Heart left ventricle (tissue), 16 donors: ENCODE measurements around the gene STYXL1. TPM values are rescaled to one million over a fixed set of nuclear protein-coding genes. Genes with fewer than 3 reads are reported as not detected.
A peak's percentile ranks its signal among the peaks of the same experiment; 100 is the strongest.

Source experiments
- ATAC-seq, 4 donors: fragments of 200-7000 bp; cut with Tn5 transposase; one replicate each; pipeline ENCODE4 v1.9.1; 2020 to 2022; ENCODE audit warnings: moderate library complexity in 4 of 4, mild to moderate bottlenecking in 3 of 4, moderate number of reproducible peaks in 1 of 4
- DNase-seq, 5 donors: peaks; one replicate each; pipeline ENCODE4 v3.0.0-alpha.2; 2020
- H3K27ac ChIP-seq, 12 donors: fragments of 200-600 bp; sonication (generic) in 4 of 12; one replicate each; pipeline versions ENCODE4 v1.5.0 to v1.8.0; 2016 to 2022; ENCODE audit warnings: mild to moderate bottlenecking in 2 of 12
- H3K27me3 ChIP-seq, 9 donors: fragments of 200-600 bp; sonication (generic) in 2 of 9; one replicate each; pipeline versions ENCODE4 v1.5.1 to v1.8.0; 2016 to 2022; ENCODE audit warnings: mild to moderate bottlenecking in 3 of 9
- H3K36me3 ChIP-seq, 9 donors: fragments of 200-600 bp; sonication (generic) in 2 of 9; one replicate each; pipeline versions ENCODE4 v1.5.0 to v1.8.0; 2018 to 2022; ENCODE audit warnings: mild to moderate bottlenecking in 2 of 9
- H3K4me1 ChIP-seq, 12 donors: fragments of 200-600 bp; sonication (generic) in 4 of 12; one replicate each; pipeline versions ENCODE4 v1.5.0 to v1.8.0; 2016 to 2022; ENCODE audit warnings: mild to moderate bottlenecking in 3 of 12
- H3K4me3 ChIP-seq, 12 donors: fragments of 200-600 bp; sonication (generic) in 4 of 12; one replicate each; pipeline versions ENCODE4 v1.5.0 to v1.8.0; 2017 to 2022; ENCODE audit warnings: mild to moderate bottlenecking in 9 of 12, moderate library complexity in 4 of 12
- H3K9me3 ChIP-seq, 12 donors: fragments of 200-600 bp; sonication (generic) in 4 of 12; one replicate each; pipeline versions ENCODE4 v1.5.0 to v1.8.0; 2016 to 2022; ENCODE audit warnings: mild to moderate bottlenecking in 1 of 12
- POLR2A ChIP-seq, 2 donors: fragments of 450-650 bp; IDR thresholded peaks; one replicate each; pipeline ENCODE4 v1.6.1; 2017; ENCODE audit warnings: antibody characterized with exemption in 2 of 2, mild to moderate bottlenecking in 2 of 2, moderate library complexity in 2 of 2
- WGBS, 4 donors: extraction: QIAGEN DNeasy Blood & Tissue Kit in 2 of 4; methylation state at CpG; one replicate each; pipeline versions ENCODE4 v1.1.5 to v1.1.7; 2013 to 2018; 5-methylcytosine and 5-hydroxymethylcytosine counted together
- intact Hi-C, 10 donors: fragments of 100-400 bp; cut with DNase I; formaldehyde crosslinking; loops; one replicate each; pipeline versions ENCODE4 v1.11.1 to v1.14.2; 2022
- polyA plus RNA-seq, 2 donors: library from polyadenylated mRNA; stranded (reverse); fragments of 200-250 nt; gene quantifications; one replicate each; pipeline ENCODE4 v1.2.3, GENCODE V29; 2013
- total RNA-seq, 9 donors: library from RNA; depleted of rRNA in 2 of 9; stranded (reverse); fragments of >200 nt in 2 of 9; fragmentation: NEBNext Ultra II Directional in 3 of 9; extraction: Animal tissue kit (Norgen Biotek cat#: 25700) in 3 of 9; gene quantifications; one replicate each; pipeline versions ENCODE4 v1.1.0 to v1.2.4, GENCODE V29; 2016 to 2023
- TF ChIP-seq, protein P1 (sequence below), 12 donors: fragments of 200-600 bp; sonication (generic) in 4 of 12; IDR thresholded peaks; one replicate each; pipeline versions ENCODE4 v1.5.0 to v1.8.0; 2018 to 2022; ENCODE audit warnings: antibody characterized with exemption in 12 of 12, mild to moderate bottlenecking in 5 of 12
- donor health status: ischemic (EF 13 %, LVEDD 7.1; RV severe dilation, severe dysfunction).
- donor health status: healthy with polysubstance abuse.
- donor health status: DM: no; HTN: yes; CAD: no.
- donor health status: DM: no; HTN: no; CAD: no.
- donor health status: ischemic (EF 25% LVEDD 6.9; RV normal size, moderate dysfunction).
- donor health status: ischemic (EF 25% LVEDD 5.7; RV mildly dilated, moderate dysfunction).
- donor health status: healthy.
- donor health status: DM: yes; HTN: yes; CAD: no.
- donor health status: ischemic (EF 35%, LVEDD 5.7; RV mildly dilated, moderate dysfunction).
- donor health status: nonischemic (EF 11% LVEDD 7.7; RV severe dilation, severe dysfunction).
- donor health status: DM: yes; HTN: yes; CAD: no.
- donor health status: PGD.
- donor health status: ischemic (EF 29% LVEDD 5.4; RV normal size, mild dysfunction).
- donor health status: nonischemic (EF 23%, LVEDD 6.1; RV moderate dilation, normal function).

The STYXL1 gene
- total and polyA plus RNA-seq, 11 donors: 7.9 to 44.3 (median 19.1) TPM

DNA sequence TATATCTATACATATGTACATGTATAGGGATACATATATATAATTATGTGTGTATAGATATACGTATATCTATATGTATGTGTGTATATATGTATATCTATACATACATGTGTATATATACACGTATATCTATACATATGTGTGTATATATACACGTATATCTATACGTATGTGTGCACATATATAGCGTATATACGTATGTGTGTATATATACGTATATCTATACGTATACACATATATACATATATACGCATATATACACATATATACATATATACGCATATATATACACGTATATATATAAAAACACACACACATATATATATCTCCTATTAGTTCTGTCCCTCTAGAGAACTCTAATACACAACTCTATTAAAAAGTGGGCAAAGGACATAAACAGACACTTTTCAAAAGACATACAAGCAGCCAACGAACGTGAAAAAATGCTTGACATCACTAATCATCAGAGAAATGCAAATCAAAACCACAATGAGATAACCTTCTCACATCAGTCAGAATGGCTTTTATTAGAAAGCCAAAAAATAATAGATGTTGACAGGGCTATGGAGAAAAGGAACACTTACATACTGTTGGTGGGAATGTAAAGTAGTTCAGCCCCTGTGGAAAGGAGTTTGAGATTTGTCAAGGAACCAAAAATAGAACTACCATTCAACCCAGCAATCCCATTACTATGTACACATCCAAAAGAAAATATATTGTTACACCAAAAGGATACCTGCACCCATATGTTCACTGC lies 31.4 kb downstream of the STYXL1 start:
- no peak overlapping the region for H3K4me3 ChIP-seq
- ATAC-seq (no peak), DNase-seq (no peak)
- TF ChIP-seq, protein P1, sequence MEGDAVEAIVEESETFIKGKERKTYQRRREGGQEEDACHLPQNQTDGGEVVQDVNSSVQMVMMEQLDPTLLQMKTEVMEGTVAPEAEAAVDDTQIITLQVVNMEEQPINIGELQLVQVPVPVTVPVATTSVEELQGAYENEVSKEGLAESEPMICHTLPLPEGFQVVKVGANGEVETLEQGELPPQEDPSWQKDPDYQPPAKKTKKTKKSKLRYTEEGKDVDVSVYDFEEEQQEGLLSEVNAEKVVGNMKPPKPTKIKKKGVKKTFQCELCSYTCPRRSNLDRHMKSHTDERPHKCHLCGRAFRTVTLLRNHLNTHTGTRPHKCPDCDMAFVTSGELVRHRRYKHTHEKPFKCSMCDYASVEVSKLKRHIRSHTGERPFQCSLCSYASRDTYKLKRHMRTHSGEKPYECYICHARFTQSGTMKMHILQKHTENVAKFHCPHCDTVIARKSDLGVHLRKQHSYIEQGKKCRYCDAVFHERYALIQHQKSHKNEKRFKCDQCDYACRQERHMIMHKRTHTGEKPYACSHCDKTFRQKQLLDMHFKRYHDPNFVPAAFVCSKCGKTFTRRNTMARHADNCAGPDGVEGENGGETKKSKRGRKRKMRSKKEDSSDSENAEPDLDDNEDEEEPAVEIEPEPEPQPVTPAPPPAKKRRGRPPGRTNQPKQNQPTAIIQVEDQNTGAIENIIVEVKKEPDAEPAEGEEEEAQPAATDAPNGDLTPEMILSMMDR (IDR thresholded peaks at IDR 0.05): no peak
- TF ChIP-seq POLR2A (IDR thresholded peaks at IDR 0.05): no peak
- H3K27ac ChIP-seq: no peak overlapping the region
- peaks cover 0 to 20% (median 7%) of the 10 kb centered on the region in 9 donors for H3K36me3 ChIP-seq
- peaks cover 0 to 20% (median 12%) of the 10 kb centered on the region in 12 donors for H3K4me1 ChIP-seq
- no peaks in the 10 kb centered on the region for H3K27me3 ChIP-seq
- intact Hi-C loops: loop anchor here in 1 of 10 donors (10.0 kb wide), 1 partner anchor 62 kb away; no protein-coding TSS in a partner anchor
- no peaks in the 10 kb centered on the region for H3K9me3 ChIP-seq
- 86 to 89% (median 88%) methylated on average over 13 of the region's 13 CpGs for WGBS, 4 donors

DNA sequence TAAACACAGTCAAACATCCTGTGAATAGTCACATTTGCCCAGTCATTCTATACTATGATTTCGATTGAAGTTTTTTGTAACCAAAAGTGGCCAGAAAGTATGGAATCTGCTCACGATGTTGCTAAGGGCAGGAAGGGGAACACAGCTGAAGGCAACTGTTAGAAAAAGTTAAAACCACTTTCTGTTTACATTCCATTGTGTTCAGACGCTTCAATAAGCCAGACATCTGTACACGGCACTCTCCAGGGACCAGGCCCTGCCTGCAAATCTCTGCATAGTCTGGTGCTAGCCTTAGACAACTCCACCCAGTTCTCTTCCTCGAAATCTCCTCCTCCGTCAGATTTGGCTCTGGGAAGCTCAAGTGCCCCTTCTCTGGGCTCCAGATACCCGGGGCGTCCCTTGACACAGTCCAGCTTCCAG lies 36.3 kb downstream of the STYXL1 start:
- peak; percentile 90 to 96 (median 94) for ATAC-seq
- Histone ChIP-seq H3K27ac (peak overlapping the region; percentile 3 to 79 (median 70)), H3K4me3 (peak overlapping the region in 2 of 12 donors; percentile 10 to 11), H3K27me3 (no peaks in the 10 kb centered on the region), H3K36me3 (peaks cover 0 to 9% (median 0%) of the 10 kb centered on the region in 9 donors), H3K4me1 (peaks cover 0 to 38% (median 21%) of the 10 kb centered on the region in 12 donors), H3K9me3 (no peaks in the 10 kb centered on the region)
- peak; percentile 64 to 85 (median 81) for DNase-seq
- TF ChIP-seq, protein P1 (IDR thresholded peaks at IDR 0.05): no peak
- TF ChIP-seq POLR2A (IDR thresholded peaks at IDR 0.05): no peak
- 12 to 26% (median 22%) methylated on average over 8 of the region's 8 CpGs for WGBS, 4 donors
- intact Hi-C loops: loop anchor here in 2 of 10 donors (5.0 to 10.0 kb wide), 3 partner anchors 44 to 94 kb away; partner anchors contain the start of gene POR (in 1 of the 2)

DNA sequence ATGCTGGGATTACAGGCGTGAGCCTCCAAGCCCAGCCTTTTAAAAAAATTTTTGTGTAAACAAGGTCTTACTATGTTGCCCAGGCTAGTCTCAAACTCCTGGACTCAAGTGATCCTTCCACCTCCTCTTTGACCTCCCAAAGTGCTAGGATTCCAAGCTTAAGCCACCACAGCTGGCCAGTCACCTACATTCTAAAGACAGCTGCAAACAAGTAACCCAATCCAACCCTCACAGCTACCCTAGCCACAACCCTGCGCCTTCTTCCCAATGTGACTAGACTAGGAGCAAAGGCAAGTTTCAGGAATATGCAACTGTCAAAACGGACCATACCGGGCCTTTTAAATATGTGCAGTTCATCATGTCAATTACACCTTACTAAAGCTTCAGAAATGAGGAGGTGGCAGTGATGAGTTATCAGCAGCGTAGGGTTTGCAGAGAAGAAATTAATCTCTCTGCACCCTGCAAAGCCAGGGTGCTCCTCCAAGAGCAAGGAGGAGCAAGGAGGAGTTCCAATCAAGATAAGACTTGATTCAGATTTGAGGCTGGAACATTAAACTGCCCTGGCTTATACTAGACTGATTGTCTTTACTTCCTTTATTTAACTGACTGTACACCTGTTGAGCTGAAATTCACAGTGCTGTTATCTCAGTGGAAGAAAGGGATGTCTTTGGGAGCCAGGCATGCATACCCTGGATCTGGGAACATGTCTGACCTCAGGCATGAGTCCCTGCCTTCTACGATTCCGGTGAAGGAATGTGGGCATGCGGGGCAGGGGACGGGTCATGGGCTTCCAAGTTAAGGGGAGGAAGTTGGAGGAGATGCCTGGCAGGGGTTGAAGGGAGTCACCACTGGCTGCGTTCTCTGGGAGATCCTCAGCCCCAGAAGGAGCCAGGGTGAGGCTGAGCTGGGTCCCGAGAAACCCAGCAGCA lies 37.9 kb downstream of the STYXL1 start:
- no peak for ATAC-seq

More for the DNA sequence above, 37.9 kb downstream of the STYXL1 start:
- peaks cover 0 to 38% (median 21%) of the 10 kb centered on the region in 12 donors for H3K4me1 ChIP-seq
- H3K27me3 ChIP-seq: no peaks in the 10 kb centered on the region
- no peak overlapping the region for H3K4me3 ChIP-seq
- intact Hi-C loops: loop anchor here in 2 of 10 donors (5.0 to 10.0 kb wide), 3 partner anchors 43 to 93 kb away; partner anchors contain the start of gene POR (in 1 of the 2)
- no peak for DNase-seq
- H3K9me3 ChIP-seq: no peaks in the 10 kb centered on the region
- H3K27ac ChIP-seq: peak overlapping the region in 7 of 12 donors; percentile 3 to 79 (median 72)
- no peak for TF ChIP-seq POLR2A (IDR thresholded peaks at IDR 0.05)
- TF ChIP-seq, protein P1 (IDR thresholded peaks at IDR 0.05): no peak
- peaks cover 0 to 15% (median 4%) of the 10 kb centered on the region in 9 donors for H3K36me3 ChIP-seq
- 71 to 86% (median 80%) methylated on average over 11 of the region's 11 CpGs for WGBS, 4 donors
